Liver (tissue), 3 donors: ENCODE results near the gene MRPS16.

Experiments
- EGR1 ChIP-seq, 2 donors: IDR thresholded peaks; 2 replicates each; pipeline ENCODE4 v1.6.1; 2016 to 2018; ENCODE audit warnings: antibody characterized with exemption in 2 of 2, low read depth in 2 of 2
- FOXA1 ChIP-seq: IDR thresholded peaks from 2 replicates; pipeline ENCODE4 v1.6.1; 2016; ENCODE audit warnings: antibody characterized with exemption
- GABPA ChIP-seq, 2 donors: IDR thresholded peaks in 1 of 2; conservative IDR thresholded peaks in 1 of 2; 2 replicates each; pipeline ENCODE4 v1.6.1; 2016; ENCODE audit warnings: antibody characterized with exemption in 2 of 2, mild to moderate bottlenecking in 1 of 2, moderate library complexity in 1 of 2
- HNF4A ChIP-seq, 2 donors: conservative IDR thresholded peaks; 2 replicates each; pipeline ENCODE4 v1.6.1; 2016; ENCODE audit warnings: antibody characterized with exemption in 2 of 2, mild to moderate bottlenecking in 2 of 2
- HNF4G ChIP-seq: IDR thresholded peaks from 2 replicates; pipeline ENCODE4 v1.6.1; 2016; ENCODE audit warnings: antibody characterized with exemption
- JUND ChIP-seq, 2 donors: IDR thresholded peaks; 2 replicates each; pipeline ENCODE4 v1.6.1; 2016; ENCODE audit warnings: antibody characterized with exemption in 2 of 2
- RAD21 ChIP-seq, 2 donors: IDR thresholded peaks; 2 replicates each; pipeline ENCODE4 v1.6.1; 2016; ENCODE audit warnings: antibody characterized with exemption in 2 of 2, mild to moderate bottlenecking in 2 of 2
- SP1 ChIP-seq: IDR thresholded peaks from 2 replicates; pipeline ENCODE4 v1.6.1; 2018; ENCODE audit warnings: antibody characterized with exemption, mild to moderate bottlenecking
- TAF1 ChIP-seq: conservative IDR thresholded peaks from 2 replicates; pipeline ENCODE4 v1.6.1; 2016; ENCODE audit warnings: antibody characterized with exemption, mild to moderate bottlenecking
- YY1 ChIP-seq: IDR thresholded peaks from 2 replicates; pipeline ENCODE4 v1.6.1; 2016; ENCODE audit warnings: antibody characterized with exemption, mild to moderate bottlenecking
- TF ChIP-seq, protein P1 (sequence below): fragments of 150-350 bp; IDR thresholded peaks from 2 replicates; pipeline ENCODE4 v1.5.1; 2017; ENCODE audit warnings: improper control_type of control experiment, low read depth, low read length; ENCODE audit not compliant: missing input control
- TF ChIP-seq, protein P2 (sequence below): IDR thresholded peaks from 2 replicates; pipeline ENCODE4 v1.6.1; 2016; ENCODE audit warnings: antibody characterized with exemption
- TF ChIP-seq, protein P3 (sequence below): IDR thresholded peaks from 2 replicates; pipeline ENCODE4 v1.6.1; 2016; ENCODE audit warnings: antibody characterized with exemption
- donor health status: healthy.
- donor health status: healthy.

- TF ChIP-seq, protein P1, sequence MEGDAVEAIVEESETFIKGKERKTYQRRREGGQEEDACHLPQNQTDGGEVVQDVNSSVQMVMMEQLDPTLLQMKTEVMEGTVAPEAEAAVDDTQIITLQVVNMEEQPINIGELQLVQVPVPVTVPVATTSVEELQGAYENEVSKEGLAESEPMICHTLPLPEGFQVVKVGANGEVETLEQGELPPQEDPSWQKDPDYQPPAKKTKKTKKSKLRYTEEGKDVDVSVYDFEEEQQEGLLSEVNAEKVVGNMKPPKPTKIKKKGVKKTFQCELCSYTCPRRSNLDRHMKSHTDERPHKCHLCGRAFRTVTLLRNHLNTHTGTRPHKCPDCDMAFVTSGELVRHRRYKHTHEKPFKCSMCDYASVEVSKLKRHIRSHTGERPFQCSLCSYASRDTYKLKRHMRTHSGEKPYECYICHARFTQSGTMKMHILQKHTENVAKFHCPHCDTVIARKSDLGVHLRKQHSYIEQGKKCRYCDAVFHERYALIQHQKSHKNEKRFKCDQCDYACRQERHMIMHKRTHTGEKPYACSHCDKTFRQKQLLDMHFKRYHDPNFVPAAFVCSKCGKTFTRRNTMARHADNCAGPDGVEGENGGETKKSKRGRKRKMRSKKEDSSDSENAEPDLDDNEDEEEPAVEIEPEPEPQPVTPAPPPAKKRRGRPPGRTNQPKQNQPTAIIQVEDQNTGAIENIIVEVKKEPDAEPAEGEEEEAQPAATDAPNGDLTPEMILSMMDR, result no peak
- no peak for TF ChIP-seq YY1
- no peak for TF ChIP-seq HNF4A (conservative IDR thresholded peaks at IDR 0.05)
- TF ChIP-seq HNF4G, result no peak
- TF ChIP-seq GABPA (IDR thresholded peaks at IDR 0.05 in 1 of 2, conservative IDR thresholded peaks at IDR 0.05 in 1 of 2), result no peak
- no peak for TF ChIP-seq EGR1 (IDR thresholded peaks at IDR 0.05; ENCODE audit: low read depth in 2 of 2)
- no peak for TF ChIP-seq JUND (IDR thresholded peaks at IDR 0.05)
- TF ChIP-seq, protein P2, sequence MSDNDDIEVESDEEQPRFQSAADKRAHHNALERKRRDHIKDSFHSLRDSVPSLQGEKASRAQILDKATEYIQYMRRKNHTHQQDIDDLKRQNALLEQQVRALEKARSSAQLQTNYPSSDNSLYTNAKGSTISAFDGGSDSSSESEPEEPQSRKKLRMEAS, result no peak
- no peak for TF ChIP-seq FOXA1
- no peak for TF ChIP-seq TAF1
- TF ChIP-seq SP1, result no peak
- TF ChIP-seq, protein P3, sequence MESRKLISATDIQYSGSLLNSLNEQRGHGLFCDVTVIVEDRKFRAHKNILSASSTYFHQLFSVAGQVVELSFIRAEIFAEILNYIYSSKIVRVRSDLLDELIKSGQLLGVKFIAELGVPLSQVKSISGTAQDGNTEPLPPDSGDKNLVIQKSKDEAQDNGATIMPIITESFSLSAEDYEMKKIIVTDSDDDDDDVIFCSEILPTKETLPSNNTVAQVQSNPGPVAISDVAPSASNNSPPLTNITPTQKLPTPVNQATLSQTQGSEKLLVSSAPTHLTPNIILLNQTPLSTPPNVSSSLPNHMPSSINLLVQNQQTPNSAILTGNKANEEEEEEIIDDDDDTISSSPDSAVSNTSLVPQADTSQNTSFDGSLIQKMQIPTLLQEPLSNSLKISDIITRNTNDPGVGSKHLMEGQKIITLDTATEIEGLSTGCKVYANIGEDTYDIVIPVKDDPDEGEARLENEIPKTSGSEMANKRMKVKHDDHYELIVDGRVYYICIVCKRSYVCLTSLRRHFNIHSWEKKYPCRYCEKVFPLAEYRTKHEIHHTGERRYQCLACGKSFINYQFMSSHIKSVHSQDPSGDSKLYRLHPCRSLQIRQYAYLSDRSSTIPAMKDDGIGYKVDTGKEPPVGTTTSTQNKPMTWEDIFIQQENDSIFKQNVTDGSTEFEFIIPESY, result no peak
- TF ChIP-seq RAD21 (IDR thresholded peaks at IDR 0.05), result no peak
Measured at GRCh38 chr10:73215749-73216148, 36.7 kb downstream of the MRPS16 start.
